HepG2 (cell line): ENCODE results near the gene GPR176. TPM values are rescaled to one million over a fixed set of nuclear protein-coding genes. Genes with fewer than 3 reads are reported as not detected.

Source experiments
- ARID4A ChIP-seq: sonication (generic); formaldehyde crosslinking; IDR thresholded peaks from 2 replicates; pipeline ENCODE4 v1.5.0; 2020; ENCODE audit warnings: mild to moderate bottlenecking, missing genetic modification reagents, borderline replicate concordance
- CC2D1A ChIP-seq: sonication (generic); formaldehyde crosslinking; IDR thresholded peaks from 2 replicates; pipeline ENCODE4 v1.8.1; 2023; ENCODE audit warnings: mild to moderate bottlenecking, missing genetic modification reagents
- ETV5 ChIP-seq: IDR thresholded peaks from 2 replicates; pipeline ENCODE4 v1.6.1; 2018; ENCODE audit warnings: missing biosample characterization, missing genetic modification reagents, inconsistent platforms, borderline replicate concordance
- GATAD1 ChIP-seq: IDR thresholded peaks from 2 replicates; pipeline ENCODE4 v1.6.1; 2016; ENCODE audit warnings: missing genetic modification reagents, missing compliant biosample characterization
- HNRNPH1 ChIP-seq: fragments of 200-400 bp; formaldehyde crosslinking; optimal IDR thresholded peaks from 2 replicates; pipeline ENCODE3; 2017; ENCODE audit warnings: mild to moderate bottlenecking, low read depth, low read length
- KDM6A ChIP-seq: IDR thresholded peaks from 2 replicates; pipeline ENCODE4 v1.6.1; 2016; ENCODE audit warnings: low read depth
- NBN ChIP-seq: fragments of 450-650 bp; conservative IDR thresholded peaks from 2 replicates; pipeline ENCODE4 v1.6.1; 2017
- RCOR2 ChIP-seq: IDR thresholded peaks from 2 replicates; pipeline ENCODE4 v1.6.1; 2016; ENCODE audit warnings: missing biosample characterization, missing genetic modification reagents
- RELA ChIP-seq: sonication (generic); formaldehyde crosslinking; IDR thresholded peaks from 2 replicates; pipeline ENCODE4 v1.4.0; 2020; ENCODE audit warnings: missing genetic modification reagents
- ZNF205 ChIP-seq: IDR thresholded peaks from 2 replicates; pipeline ENCODE4 v1.6.1; 2018; ENCODE audit warnings: missing biosample characterization, missing genetic modification reagents
- ZNF281 ChIP-seq: sonication (generic); formaldehyde crosslinking; IDR thresholded peaks from 2 replicates; pipeline ENCODE4 v1.4.0; 2020; ENCODE audit warnings: missing genetic modification reagents, borderline replicate concordance
- ZNF407 ChIP-seq: sonication (generic); formaldehyde crosslinking; IDR thresholded peaks from one replicate; pipeline ENCODE4 v1.5.1; 2020; ENCODE audit warnings: mild to moderate bottlenecking, missing genetic modification reagents; ENCODE audit errors: not compliant biosample characterization
- ZNF546 ChIP-seq: sonication (generic); formaldehyde crosslinking; conservative IDR thresholded peaks from 2 replicates; pipeline ENCODE4 v1.8.1; 2023; ENCODE audit warnings: mild to moderate bottlenecking, missing genetic modification reagents
- ZNF773 ChIP-seq: sonication (generic); formaldehyde crosslinking; IDR thresholded peaks from 2 replicates; pipeline ENCODE4 v1.4.0; 2020; ENCODE audit warnings: missing genetic modification reagents, borderline replicate concordance
- polyA plus RNA-seq, 8 experiments: library from polyadenylated mRNA; depleted of rRNA in 3 of 8; stranded (reverse) in 7 of 8; unstranded in 1 of 8; fragments of >200 nt; fragmentation: Illumina TruSeq in 4 of 8; extraction: Trizol in 4 of 8; gene quantifications; 2 replicates each; pipeline versions ENCODE4 v1.2.1 to v1.2.3, GENCODE V29; 2011 to 2016; ENCODE audit warnings: low read depth in 4 of 8, missing spikeins in 1 of 8, mixed read lengths in 1 of 8; ENCODE audit not compliant: insufficient read depth in 1 of 8
- total RNA-seq, 5 experiments: library from RNA; depleted of rRNA; stranded (reverse); fragments of >200 nt; fragmentation: Illumina TruSeq; extraction: Trizol; gene quantifications; 2 replicates each; pipeline ENCODE4 v1.2.3, GENCODE V29; 2016; ENCODE audit warnings: low read depth in 1 of 5

The GPR176 gene
- total and polyA plus RNA-seq, 2 of the 13 experiments (the other 11 are each of a cell fraction or from before 2014, with no cell fraction given), result 0.11 to 0.20 TPM

- peak; percentile 89 for TF ChIP-seq ZNF205 (CRISPR knock-in tag)
- TF ChIP-seq ZNF546 (CRISPR knock-in tag), result 0 out of 2 replicates have a peak, but pooled peaks have one; percentile 54
- peak; percentile 47; the same call in 1 of the 2 replicates for TF ChIP-seq RCOR2 (CRISPR knock-in tag)
- no peak for TF ChIP-seq CC2D1A (CRISPR knock-in tag)
- peak; percentile 48 for TF ChIP-seq ZNF407 (CRISPR knock-in tag)
- TF ChIP-seq ETV5, result peak; percentile 86; the same call in 1 of the 2 replicates
- TF ChIP-seq NBN, result no peak
- TF ChIP-seq GATAD1 (CRISPR knock-in tag), result peak; percentile 82
- peak; percentile 64; the same call in 1 of the 2 replicates for TF ChIP-seq ZNF281 (CRISPR knock-in tag)
- TF ChIP-seq ZNF773 (CRISPR knock-in tag), result no peak
- TF ChIP-seq KDM6A (CRISPR knock-in tag), result no peak
- TF ChIP-seq HNRNPH1, result no peak
- TF ChIP-seq ARID4A (CRISPR knock-in tag), result peak; percentile 95
- TF ChIP-seq RELA (CRISPR knock-in tag), result no peak
These were observed 137.5 kb downstream of the GPR176 start, which contains the start of gene FSIP1 (continued) for GRCh38 chr15:39782441-39783138.
